SK-N-SH (cell line): Measurements from ENCODE around the gene PRSS56.

Experiments
- RXRA ChIP-seq: IDR thresholded peaks from 2 replicates; pipeline ENCODE4 v1.4.0; 2012; ENCODE audit warnings: low read depth, mild to moderate bottlenecking, borderline replicate concordance
- TF ChIP-seq, protein P1 (sequence below): fragments of 200-600 bp; sonication (generic); IDR thresholded peaks from 2 replicates; pipeline ENCODE4 v1.6.1; 2017; ENCODE audit warnings: antibody characterized with exemption, mild to moderate bottlenecking, moderate library complexity

DNA sequence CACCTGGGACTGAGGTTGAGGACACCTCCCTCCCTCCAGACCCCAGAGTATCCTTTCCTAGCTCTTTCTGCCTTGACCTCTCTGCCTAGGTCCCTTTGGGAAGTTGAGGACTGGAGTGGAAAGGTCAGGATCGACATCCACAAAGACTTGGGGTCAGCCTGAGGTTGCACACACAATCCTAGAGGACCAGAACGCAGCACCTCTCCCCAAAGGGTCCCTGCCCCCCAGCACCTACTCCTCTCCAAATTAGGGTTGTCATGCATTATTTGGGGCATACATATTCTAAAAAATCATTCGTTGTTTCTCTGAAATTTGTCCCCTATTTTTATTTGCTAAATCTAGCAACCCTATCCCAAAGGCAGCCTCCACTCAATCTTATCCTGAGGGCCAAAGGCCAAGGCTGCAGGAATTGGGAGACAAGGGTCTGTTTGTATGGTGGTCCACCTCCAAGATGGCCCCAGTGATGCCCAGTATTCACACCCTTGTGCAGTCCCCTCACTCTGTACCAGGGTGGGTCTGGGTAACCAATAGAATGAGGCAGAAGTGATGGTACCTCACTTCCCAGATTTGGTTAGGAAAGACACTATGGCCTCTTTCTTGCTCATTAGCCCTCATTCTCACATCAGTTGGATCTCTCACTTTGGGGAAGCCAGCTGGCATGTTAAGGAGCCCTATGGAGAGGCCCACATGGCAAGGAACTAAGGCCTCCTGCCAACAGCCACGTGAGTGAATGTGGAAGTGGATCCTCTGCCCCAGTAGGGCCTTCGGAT lies 15.8 kb downstream of the PRSS56 start:
- TF ChIP-seq RXRA: no peak
- TF ChIP-seq, protein P1, sequence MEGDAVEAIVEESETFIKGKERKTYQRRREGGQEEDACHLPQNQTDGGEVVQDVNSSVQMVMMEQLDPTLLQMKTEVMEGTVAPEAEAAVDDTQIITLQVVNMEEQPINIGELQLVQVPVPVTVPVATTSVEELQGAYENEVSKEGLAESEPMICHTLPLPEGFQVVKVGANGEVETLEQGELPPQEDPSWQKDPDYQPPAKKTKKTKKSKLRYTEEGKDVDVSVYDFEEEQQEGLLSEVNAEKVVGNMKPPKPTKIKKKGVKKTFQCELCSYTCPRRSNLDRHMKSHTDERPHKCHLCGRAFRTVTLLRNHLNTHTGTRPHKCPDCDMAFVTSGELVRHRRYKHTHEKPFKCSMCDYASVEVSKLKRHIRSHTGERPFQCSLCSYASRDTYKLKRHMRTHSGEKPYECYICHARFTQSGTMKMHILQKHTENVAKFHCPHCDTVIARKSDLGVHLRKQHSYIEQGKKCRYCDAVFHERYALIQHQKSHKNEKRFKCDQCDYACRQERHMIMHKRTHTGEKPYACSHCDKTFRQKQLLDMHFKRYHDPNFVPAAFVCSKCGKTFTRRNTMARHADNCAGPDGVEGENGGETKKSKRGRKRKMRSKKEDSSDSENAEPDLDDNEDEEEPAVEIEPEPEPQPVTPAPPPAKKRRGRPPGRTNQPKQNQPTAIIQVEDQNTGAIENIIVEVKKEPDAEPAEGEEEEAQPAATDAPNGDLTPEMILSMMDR: no peak
